Activated naive CD8-positive, alpha-beta T cell treated with anti-CD3 and anti-CD28 coated beads, Interleukin-2, amount 50 U/mL, for 16 hours (primary cell): ENCODE measurements around the gene CNTNAP1.
"Not testable (repeated sequence)": the region's sequence is repeated elsewhere in the genome, so short reads cannot be mapped to it uniquely, and the experiment has no call there.

Experiments used
- DNase-seq: peaks from one replicate; pipeline ENCODE4 v3.0.0-alpha.2; 2020; ENCODE audit warnings: low read depth, low spot score

The CNTNAP1 gene

GRCh38 chr17:42681976-42682721 is at the start of gene CNTNAP1:
TSS of gene CNTNAP1 (plus strand) at chr17:42682531. CDS start at chr17:42682830, 299 bp downstream.
- DNase-seq, result no peak

- no peak for DNase-seq
Measured at GRCh38 chr17:42632949-42633444, 49.3 kb upstream of the CNTNAP1 start.

- no peak for DNase-seq
Measured at GRCh38 chr17:42639525-42640113, 42.7 kb upstream of the CNTNAP1 start.

- no peak for DNase-seq
Measured at GRCh38 chr17:42640121-42640520, 42.2 kb upstream of the CNTNAP1 start.

- no peak for DNase-seq
Measured at GRCh38 chr17:42642336-42642735, 40.0 kb upstream of the CNTNAP1 start.

GRCh38 chr17:42647778-42648177 is 34.6 kb upstream of the CNTNAP1 start:
- no peak for DNase-seq

- no peak for DNase-seq
Measured at GRCh38 chr17:42651392-42651791, 30.9 kb upstream of the CNTNAP1 start.

- DNase-seq, result no peak
Measured at GRCh38 chr17:42653179-42654124, 28.9 kb upstream of the CNTNAP1 start.

GRCh38 chr17:42655528-42655927 is 26.8 kb upstream of the CNTNAP1 start:
- DNase-seq, result no peak

GRCh38 chr17:42657824-42658588 is 24.3 kb upstream of the CNTNAP1 start:
- DNase-seq, result no peak

GRCh38 chr17:42659079-42659931 is 23.0 kb upstream of the CNTNAP1 start, which contains the start of gene TUBG2:
TSS of gene TUBG2 (plus strand) at chr17:42659284. CDS start at chr17:42659504, 220 bp downstream.
- peak; percentile 50 for DNase-seq

GRCh38 chr17:42659932-42660274 is 22.4 kb upstream of the CNTNAP1 start:
- DNase-seq, result not testable (repeated sequence)

- DNase-seq, result no peak
Measured at GRCh38 chr17:42660692-42661345, 21.5 kb upstream of the CNTNAP1 start.

GRCh38 chr17:42665581-42666001 is 16.7 kb upstream of the CNTNAP1 start:
- no peak for DNase-seq

- DNase-seq, result not testable (repeated sequence)
Measured at GRCh38 chr17:42666126-42666525, 16.2 kb upstream of the CNTNAP1 start.

- DNase-seq, result no peak
Measured at GRCh38 chr17:42667088-42667951, 15.0 kb upstream of the CNTNAP1 start.

- DNase-seq, result no peak
Measured at GRCh38 chr17:42669705-42669976, 12.7 kb upstream of the CNTNAP1 start.

- no peak for DNase-seq
Measured at GRCh38 chr17:42669977-42670788, 12.1 kb upstream of the CNTNAP1 start.
